ENCODE measurements around the gene MAP2K5. TPM values are rescaled to one million over a fixed set of nuclear protein-coding genes. Genes with fewer than 3 reads are reported as not detected.
"Not testable (repeated sequence)": the region's sequence is repeated elsewhere in the genome, so short reads cannot be mapped to it uniquely, and the experiment has no call there.

Gene MAP2K5
- total RNA-seq, 1 donor: 8.9 TPM

- H3K4me3 ChIP-seq (ENCODE audit: low read depth, low read length): no peak overlapping the region
- TF ChIP-seq CTCF (IDR thresholded peaks at IDR 0.05; ENCODE audit: insufficient read depth, low read length): no peak
- no peak for DNase-seq (ENCODE audit: low read depth)
These were observed 118.5 kb downstream of the MAP2K5 start for GRCh38 chr15:67660874-67661606.

- TF ChIP-seq CTCF (IDR thresholded peaks at IDR 0.05; ENCODE audit: insufficient read depth, low read length): no peak
- peak; percentile 60 for DNase-seq (ENCODE audit: low read depth)
- H3K4me3 ChIP-seq (ENCODE audit: low read depth, low read length): no peak overlapping the region
These were observed 128.3 kb downstream of the MAP2K5 start for GRCh38 chr15:67670647-67671305.

GRCh38 chr15:67672834-67673233, 130.3 kb downstream of the MAP2K5 start:
- not testable (repeated sequence) for DNase-seq (ENCODE audit: low read depth); H3K4me3 ChIP-seq (ENCODE audit: low read depth, low read length)

GRCh38 chr15:67674983-67675382, 132.5 kb downstream of the MAP2K5 start:
- DNase-seq (ENCODE audit: low read depth): no peak
- TF ChIP-seq CTCF (IDR thresholded peaks at IDR 0.05; ENCODE audit: insufficient read depth, low read length): no peak
- H3K4me3 ChIP-seq (ENCODE audit: low read depth, low read length): no peak overlapping the region

GRCh38 chr15:67678089-67678488, 135.6 kb downstream of the MAP2K5 start:
- no peak for DNase-seq (ENCODE audit: low read depth)
- H3K4me3 ChIP-seq (ENCODE audit: low read depth, low read length): no peak overlapping the region
- TF ChIP-seq CTCF (IDR thresholded peaks at IDR 0.05; ENCODE audit: insufficient read depth, low read length): no peak

- H3K4me3 ChIP-seq (ENCODE audit: low read depth, low read length): no peak overlapping the region
- no peak for TF ChIP-seq CTCF (IDR thresholded peaks at IDR 0.05; ENCODE audit: insufficient read depth, low read length)
- no peak for DNase-seq (ENCODE audit: low read depth)
These were observed 136.5 kb downstream of the MAP2K5 start for GRCh38 chr15:67678993-67679392.

GRCh38 chr15:67680641-67681040, 138.1 kb downstream of the MAP2K5 start:
- no peak overlapping the region for H3K4me3 ChIP-seq (ENCODE audit: low read depth, low read length)
- DNase-seq (ENCODE audit: low read depth): peak; percentile 51
- no peak for TF ChIP-seq CTCF (IDR thresholded peaks at IDR 0.05; ENCODE audit: insufficient read depth, low read length)

Measured in fibroblast of the aortic adventitia (primary cell).